C4-2B (cell line): ENCODE results near the gene TMEM150C.

Experiments
- H3K27ac ChIP-seq: fragments of 450-650 bp; 2 replicates; pipeline ENCODE4 v1.5.1; 2017
- ZFX ChIP-seq: fragments of 450-650 bp; IDR thresholded peaks from 2 replicates; pipeline ENCODE4 v1.6.1; 2017
- TF ChIP-seq, protein P1 (sequence below): fragments of 450-650 bp; conservative IDR thresholded peaks from 2 replicates; pipeline ENCODE4 v1.5.1; 2017; ENCODE audit warnings: mild to moderate bottlenecking

TMEM150C gene

GRCh38 chr4:82469791-82470345 lies 91.9 kb downstream of the TMEM150C start:
- H3K27ac ChIP-seq, result no peak overlapping the region
- TF ChIP-seq ZFX, result no peak
- TF ChIP-seq, protein P1, sequence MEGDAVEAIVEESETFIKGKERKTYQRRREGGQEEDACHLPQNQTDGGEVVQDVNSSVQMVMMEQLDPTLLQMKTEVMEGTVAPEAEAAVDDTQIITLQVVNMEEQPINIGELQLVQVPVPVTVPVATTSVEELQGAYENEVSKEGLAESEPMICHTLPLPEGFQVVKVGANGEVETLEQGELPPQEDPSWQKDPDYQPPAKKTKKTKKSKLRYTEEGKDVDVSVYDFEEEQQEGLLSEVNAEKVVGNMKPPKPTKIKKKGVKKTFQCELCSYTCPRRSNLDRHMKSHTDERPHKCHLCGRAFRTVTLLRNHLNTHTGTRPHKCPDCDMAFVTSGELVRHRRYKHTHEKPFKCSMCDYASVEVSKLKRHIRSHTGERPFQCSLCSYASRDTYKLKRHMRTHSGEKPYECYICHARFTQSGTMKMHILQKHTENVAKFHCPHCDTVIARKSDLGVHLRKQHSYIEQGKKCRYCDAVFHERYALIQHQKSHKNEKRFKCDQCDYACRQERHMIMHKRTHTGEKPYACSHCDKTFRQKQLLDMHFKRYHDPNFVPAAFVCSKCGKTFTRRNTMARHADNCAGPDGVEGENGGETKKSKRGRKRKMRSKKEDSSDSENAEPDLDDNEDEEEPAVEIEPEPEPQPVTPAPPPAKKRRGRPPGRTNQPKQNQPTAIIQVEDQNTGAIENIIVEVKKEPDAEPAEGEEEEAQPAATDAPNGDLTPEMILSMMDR, result no peak

DNA sequence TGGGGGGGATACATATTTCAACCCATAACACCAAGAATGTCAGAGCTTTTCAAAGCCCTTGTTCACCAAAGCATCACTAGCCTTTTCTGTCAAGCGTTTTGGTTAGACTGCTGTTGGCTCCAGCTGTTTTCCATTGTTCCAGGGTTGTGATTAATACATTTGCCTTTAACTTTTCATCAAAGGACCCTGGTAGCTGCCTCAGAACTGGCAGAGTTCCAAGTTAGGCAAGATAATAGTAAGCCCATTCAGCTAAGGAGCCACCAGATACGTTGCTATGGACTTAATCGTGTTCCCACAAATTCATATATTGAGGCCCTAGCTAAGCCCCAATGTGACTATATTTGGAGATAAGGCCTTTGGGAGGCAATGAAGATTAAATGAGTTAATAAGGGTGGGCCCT lies 94.3 kb downstream of the TMEM150C start:
- no peak overlapping the region for H3K27ac ChIP-seq
- TF ChIP-seq, protein P1, result no peak
- no peak for TF ChIP-seq ZFX

DNA sequence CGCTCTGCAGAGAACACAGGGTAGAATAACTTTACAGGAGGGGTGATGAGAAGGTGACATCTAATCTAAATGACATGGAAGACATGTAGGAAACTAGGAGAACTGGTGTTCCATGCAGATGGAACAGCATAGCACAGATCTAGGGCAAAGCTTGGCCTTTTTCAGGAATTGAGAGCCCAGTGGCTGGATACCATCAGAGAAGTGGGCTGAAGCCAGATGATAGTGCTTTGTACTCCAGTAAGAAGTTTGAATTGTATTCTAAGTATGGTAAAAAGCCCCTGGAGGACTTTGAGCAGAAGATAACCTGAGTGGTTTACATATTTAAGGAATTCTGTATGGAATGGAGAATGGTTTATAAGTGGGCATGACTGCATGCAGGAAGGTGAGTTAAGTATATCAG lies 98.6 kb downstream of the TMEM150C start:
- no peak for TF ChIP-seq ZFX
- TF ChIP-seq, protein P1, result no peak
- H3K27ac ChIP-seq, result no peak overlapping the region

DNA sequence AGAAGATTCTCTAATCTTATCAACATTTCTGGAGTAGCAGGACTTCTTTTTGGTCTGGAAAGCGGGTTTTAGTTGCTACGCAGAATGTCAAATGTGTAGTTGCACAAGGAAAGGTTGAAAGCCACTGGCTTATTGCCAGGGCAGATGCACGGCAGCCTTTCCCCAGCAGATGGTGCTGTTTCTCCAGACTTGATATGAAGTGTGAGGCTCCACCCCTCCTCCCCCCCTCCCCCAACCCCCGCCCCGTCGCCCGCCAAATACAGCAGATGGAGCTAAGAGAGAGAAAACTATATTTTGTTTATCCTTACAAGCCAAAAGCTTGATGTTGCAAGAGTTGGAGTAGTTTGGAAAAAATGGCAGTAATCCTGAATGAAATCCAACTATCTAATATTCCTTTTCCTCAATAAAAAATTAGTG lies 99.4 kb downstream of the TMEM150C start:
- no peak for TF ChIP-seq ZFX
- TF ChIP-seq, protein P1, result peak; percentile 81
- no peak overlapping the region for H3K27ac ChIP-seq

DNA sequence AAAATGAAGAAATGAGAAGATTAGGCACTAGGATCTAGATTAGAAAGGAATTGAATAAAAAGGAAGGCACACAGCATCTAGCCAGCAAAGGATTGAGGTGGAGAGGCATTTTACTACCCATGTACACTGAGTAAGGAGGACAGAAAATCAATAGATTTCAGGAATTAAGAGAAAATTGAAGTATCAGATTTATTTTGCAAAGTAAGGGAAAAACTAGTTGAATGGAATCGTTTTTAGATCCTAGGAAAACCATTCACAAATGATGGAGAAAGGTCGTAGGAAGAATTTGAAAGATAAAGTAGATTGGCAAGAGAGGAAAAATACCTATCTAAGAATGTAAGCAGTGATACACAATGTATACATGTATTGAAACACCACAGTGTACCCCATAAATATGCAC lies 100.1 kb downstream of the TMEM150C start:
- no peak overlapping the region for H3K27ac ChIP-seq

GRCh38 chr4:82458729-82459128 lies 103.1 kb downstream of the TMEM150C start:
- TF ChIP-seq ZFX, result no peak
- TF ChIP-seq, protein P1, result no peak
- H3K27ac ChIP-seq, result no peak overlapping the region

More for the DNA sequence above, 100.1 kb downstream of the TMEM150C start:
- TF ChIP-seq, protein P1, result no peak
- TF ChIP-seq ZFX, result no peak

- TF ChIP-seq, protein P1, result no peak
- no peak for TF ChIP-seq ZFX
- no peak overlapping the region for H3K27ac ChIP-seq
Measured at GRCh38 chr4:82457266-82457665, 104.5 kb downstream of the TMEM150C start.
